Adrenal gland (tissue), 12 donors: ENCODE data around the gene STK39. TPM values are rescaled to one million over a fixed set of nuclear protein-coding genes. Genes with fewer than 3 reads are reported as not detected.

Source experiments
- DNase-seq, 7 donors: peaks; one replicate each; pipeline ENCODE4 v3.0.0-alpha.2; 2019 to 2020
- H3K27ac ChIP-seq, 5 donors: fragments of 200-600 bp; sonication (generic) in 4 of 5; 1 replicate in 3 of 5; 2 replicates in 2 of 5; pipeline versions ENCODE4 v1.5.1 to v1.8.0; 2016 to 2020; ENCODE audit warnings: mild to moderate bottlenecking in 1 of 5
- H3K27me3 ChIP-seq: fragments of 200-600 bp; 2 replicates; pipeline ENCODE4 v1.8.0; 2021
- H3K36me3 ChIP-seq, 2 donors: fragments of 200-600 bp; replicated peaks in 1 of 2; 1 replicate in 1 of 2; 2 replicates in 1 of 2; pipeline versions ENCODE4 v1.5.1 to v1.8.0; 2018 to 2022
- H3K4me1 ChIP-seq, 2 donors: fragments of 200-600 bp; replicated peaks in 1 of 2; 1 replicate in 1 of 2; 2 replicates in 1 of 2; pipeline versions ENCODE4 v1.5.1 to v1.8.0; 2018 to 2021
- H3K4me3 ChIP-seq, 4 donors: fragments of 200-600 bp; sonication (generic) in 3 of 4; one replicate each; pipeline ENCODE4 v1.5.1; 2016 to 2018
- H3K9me3 ChIP-seq, 3 donors: fragments of 200-600 bp; sonication (generic) in 1 of 3; replicated peaks in 1 of 3; 1 replicate in 2 of 3; 2 replicates in 1 of 3; pipeline versions ENCODE4 v1.5.1 to v1.8.0; 2016 to 2021
- POLR2A ChIP-seq, 2 donors: fragments of 450-650 bp; IDR thresholded peaks; one replicate each; pipeline ENCODE4 v1.6.1; 2017; ENCODE audit warnings: antibody characterized with exemption in 2 of 2, mild to moderate bottlenecking in 2 of 2, moderate library complexity in 1 of 2
- WGBS, 4 donors: extraction: QIAGEN DNeasy Blood & Tissue Kit in 2 of 4; methylation state at CpG; one replicate each; pipeline versions ENCODE4 v1.1.5 to v1.1.7; 2013 to 2017; 5-methylcytosine and 5-hydroxymethylcytosine counted together
- intact Hi-C, 2 donors: fragments of 100-400 bp; cut with DNase I; formaldehyde crosslinking; loops; one replicate each; pipeline versions ENCODE4 v1.14.1 to v1.15.0; 2022 to 2023
- polyA plus RNA-seq, 3 donors: library from polyadenylated mRNA; stranded (reverse); fragments of 200-250 nt in 2 of 3; fragments of 350-450 nt in 1 of 3; fragmentation: Illumina TruSeq in 1 of 3; extraction: RNeasy Lipid Tissue Mini Kit (QIAGEN cat#74804) in 1 of 3; gene quantifications; one replicate each; pipeline ENCODE4 v1.2.3, GENCODE V29; 2013 to 2014
- total RNA-seq, 9 donors: library from RNA; depleted of rRNA in 4 of 9; stranded (reverse); fragments of >200 nt in 4 of 9; fragments of 120-200 nt in 1 of 9; fragmentation: NEBNext Ultra II Directional in 1 of 9; extraction: Animal tissue kit (Norgen Biotek cat#: 25700) in 1 of 9; gene quantifications; one replicate each; pipeline versions ENCODE4 v1.1.0 to v1.2.4, GENCODE V29; 2013 to 2023
- TF ChIP-seq, protein P1 (sequence below), 6 experiments: fragments of 450-650 bp in 4 of 6; fragments of 200-600 bp in 2 of 6; sonication (generic) in 1 of 6; IDR thresholded peaks; 1 replicate in 5 of 6; 2 replicates in 1 of 6; pipeline versions ENCODE4 v1.5.1 to v1.8.0; 2016 to 2021; ENCODE audit warnings: antibody characterized with exemption in 6 of 6, mild to moderate bottlenecking in 2 of 6, moderate library complexity in 1 of 6
- donor health status: healthy with polysubstance abuse.
- donor health status: Bipolar disorder and iron deficiency.
- donor health status: DM: yes; HTN: yes; CAD: no.
- donor health status: DM: no; HTN: no; CAD: no.
- donor health status: DM: no; HTN: no; CAD: no.
- donor health status: DM: yes; HTN: yes; CAD: no.

STK39 gene
- total and polyA plus RNA-seq, 12 donors, result 2.4 to 11.1 (median 5.8) TPM

DNA sequence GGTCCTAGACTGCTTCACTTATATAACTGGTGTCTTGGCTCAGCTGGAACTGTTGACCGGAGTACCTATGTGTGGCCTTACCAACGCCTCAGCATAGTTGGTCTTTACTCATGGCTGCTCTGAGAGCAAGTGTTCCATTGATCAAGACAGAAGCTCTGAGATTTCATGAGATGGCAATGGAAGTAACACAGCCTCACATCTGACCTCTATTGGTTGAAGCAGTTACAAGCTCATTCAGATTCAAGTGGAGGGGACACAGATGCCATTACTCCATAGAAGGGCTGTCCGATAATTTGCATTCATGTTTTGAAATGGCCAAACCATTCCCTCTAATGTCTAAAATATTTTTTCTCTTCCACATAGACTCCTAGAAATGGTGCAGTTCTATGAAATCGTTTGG lies 46.4 kb upstream of the STK39 start:
- Histone ChIP-seq H3K4me1 (no peaks in the 10 kb centered on the region), H3K9me3 (no peaks in the 10 kb centered on the region), H3K27ac (no peak overlapping the region), H3K36me3 (no peaks in the 10 kb centered on the region), H3K27me3 (no peaks in the 10 kb centered on the region), H3K4me3 (no peak overlapping the region)
- TF ChIP-seq, protein P1, sequence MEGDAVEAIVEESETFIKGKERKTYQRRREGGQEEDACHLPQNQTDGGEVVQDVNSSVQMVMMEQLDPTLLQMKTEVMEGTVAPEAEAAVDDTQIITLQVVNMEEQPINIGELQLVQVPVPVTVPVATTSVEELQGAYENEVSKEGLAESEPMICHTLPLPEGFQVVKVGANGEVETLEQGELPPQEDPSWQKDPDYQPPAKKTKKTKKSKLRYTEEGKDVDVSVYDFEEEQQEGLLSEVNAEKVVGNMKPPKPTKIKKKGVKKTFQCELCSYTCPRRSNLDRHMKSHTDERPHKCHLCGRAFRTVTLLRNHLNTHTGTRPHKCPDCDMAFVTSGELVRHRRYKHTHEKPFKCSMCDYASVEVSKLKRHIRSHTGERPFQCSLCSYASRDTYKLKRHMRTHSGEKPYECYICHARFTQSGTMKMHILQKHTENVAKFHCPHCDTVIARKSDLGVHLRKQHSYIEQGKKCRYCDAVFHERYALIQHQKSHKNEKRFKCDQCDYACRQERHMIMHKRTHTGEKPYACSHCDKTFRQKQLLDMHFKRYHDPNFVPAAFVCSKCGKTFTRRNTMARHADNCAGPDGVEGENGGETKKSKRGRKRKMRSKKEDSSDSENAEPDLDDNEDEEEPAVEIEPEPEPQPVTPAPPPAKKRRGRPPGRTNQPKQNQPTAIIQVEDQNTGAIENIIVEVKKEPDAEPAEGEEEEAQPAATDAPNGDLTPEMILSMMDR (IDR thresholded peaks at IDR 0.05), result no peak
- TF ChIP-seq POLR2A (IDR thresholded peaks at IDR 0.05), result no peak
- intact Hi-C loops, result no loop called here
- DNase-seq, result no peak
- 88 to 93% (median 89%) methylated on average over 3 to 4 of the region's 4 CpGs for WGBS, 4 donors

DNA sequence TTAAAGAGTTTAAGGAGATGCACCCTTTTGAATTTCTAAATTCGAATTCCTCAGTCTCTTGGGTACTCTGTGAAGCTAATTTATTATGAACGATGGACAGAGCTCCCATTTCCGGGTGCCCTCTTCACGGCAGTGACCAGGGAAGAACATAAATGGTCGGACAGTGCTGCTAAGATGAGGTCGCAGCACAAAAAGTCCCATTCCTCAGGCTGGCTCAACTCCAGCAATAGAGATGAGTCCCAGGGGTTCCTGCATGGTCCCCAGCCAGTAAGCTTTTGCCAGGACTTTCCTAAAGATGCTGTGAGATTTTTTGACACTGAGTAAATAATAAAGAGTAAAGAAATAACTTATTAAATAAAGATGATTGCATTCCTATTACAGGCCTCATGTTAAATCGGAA lies 43.0 kb upstream of the STK39 start:
- H3K36me3 ChIP-seq, result no peaks in the 10 kb centered on the region

DNA sequence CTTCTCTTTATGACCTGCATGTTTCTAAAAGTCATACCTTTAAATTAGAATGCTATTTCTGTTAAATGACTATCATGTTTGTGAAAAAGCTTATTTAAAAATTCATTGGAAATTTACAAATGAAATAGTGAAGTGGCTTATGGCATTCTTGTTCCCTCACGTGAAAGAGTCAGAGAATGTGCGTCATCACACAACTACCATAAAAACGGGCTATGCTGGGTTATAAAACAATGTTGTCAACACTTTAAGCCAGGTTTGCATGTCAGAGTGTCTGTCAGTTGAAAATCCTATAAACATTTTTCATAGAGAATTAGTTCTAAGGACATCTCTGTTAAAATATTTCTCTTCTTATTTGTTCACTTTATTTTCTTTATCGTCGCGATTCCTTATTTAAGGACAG lies 42.5 kb upstream of the STK39 start:
- no peaks in the 10 kb centered on the region for H3K36me3 ChIP-seq

More for the DNA sequence above, 43.0 kb upstream of the STK39 start:
- intact Hi-C loops, result no loop called here
- Histone ChIP-seq H3K9me3 (no peaks in the 10 kb centered on the region), H3K4me3 (no peak overlapping the region), H3K27ac (no peak overlapping the region), H3K27me3 (no peaks in the 10 kb centered on the region), H3K4me1 (no peaks in the 10 kb centered on the region)
- DNase-seq, result no peak
- TF ChIP-seq, protein P1 (IDR thresholded peaks at IDR 0.05), result no peak
- TF ChIP-seq POLR2A (IDR thresholded peaks at IDR 0.05), result no peak
- 76 to 80% (median 78%) methylated on average over 7 of the region's 7 CpGs for WGBS, 4 donors

DNA sequence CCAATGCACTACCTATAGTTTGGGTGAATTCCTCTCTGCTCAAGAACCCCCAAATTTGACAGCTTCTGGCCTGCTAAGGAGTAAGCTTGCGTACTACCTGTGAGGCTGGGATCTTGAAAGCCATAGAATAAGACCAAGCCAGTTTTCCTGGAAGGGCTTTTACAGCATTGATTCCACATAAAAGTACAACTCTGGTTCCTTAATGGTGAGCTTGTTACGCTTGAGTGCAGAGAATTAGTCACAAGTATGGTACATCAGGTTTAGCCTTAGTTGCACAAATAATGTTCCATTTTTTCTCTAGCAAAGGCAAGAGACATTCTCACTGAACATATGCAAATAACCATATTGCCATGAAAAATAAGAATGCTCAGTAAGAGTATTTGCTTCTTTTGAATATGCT lies 39.1 kb upstream of the STK39 start:
- no peaks in the 10 kb centered on the region for H3K27me3 ChIP-seq
- no peak overlapping the region for H3K4me3 ChIP-seq
- intact Hi-C loops, result no loop called here
- H3K36me3 ChIP-seq, result no peaks in the 10 kb centered on the region
- no peak for DNase-seq
- H3K4me1 ChIP-seq, result no peaks in the 10 kb centered on the region
- TF ChIP-seq, protein P1 (IDR thresholded peaks at IDR 0.05), result no peak
- no peak for TF ChIP-seq POLR2A (IDR thresholded peaks at IDR 0.05)
- no peaks in the 10 kb centered on the region for H3K9me3 ChIP-seq
- 47 to 79% (median 63%) methylated on average over 2 of the region's 2 CpGs for WGBS, 4 donors
- no peak overlapping the region for H3K27ac ChIP-seq

More for the DNA sequence above, 42.5 kb upstream of the STK39 start:
- Histone ChIP-seq H3K4me1 (no peaks in the 10 kb centered on the region), H3K9me3 (no peaks in the 10 kb centered on the region), H3K4me3 (no peak overlapping the region), H3K27ac (no peak overlapping the region), H3K27me3 (no peaks in the 10 kb centered on the region)
- TF ChIP-seq, protein P1 (IDR thresholded peaks at IDR 0.05), result no peak
- no peak for TF ChIP-seq POLR2A (IDR thresholded peaks at IDR 0.05)
- intact Hi-C loops, result no loop called here
- WGBS, 4 donors, result 78 to 84% (median 81%) methylated on average over 6 of the region's 6 CpGs
- DNase-seq, result no peak
